ENCODE data around the gene MCU.

The MCU gene

GRCh38 chr10:72818076-72818475 is 126.1 kb downstream of the MCU start:
- in situ Hi-C loops (cut with MboI; ENCODE audit: low sequenced_read_pairs): no loop called here
- no peaks in the 10 kb centered on the region for H3K27me3 ChIP-seq (ENCODE audit: low read depth)
- no peak for DNase-seq (ENCODE audit: low spot score in 2 of 2)
- H3K9me3 ChIP-seq: no peaks in the 10 kb centered on the region
- no peak overlapping the region for H3K4me3 ChIP-seq
- H3K4me1 ChIP-seq: no peaks in the 10 kb centered on the region
- H3K36me3 ChIP-seq (replicated peaks): no peaks in the 10 kb centered on the region

DNA sequence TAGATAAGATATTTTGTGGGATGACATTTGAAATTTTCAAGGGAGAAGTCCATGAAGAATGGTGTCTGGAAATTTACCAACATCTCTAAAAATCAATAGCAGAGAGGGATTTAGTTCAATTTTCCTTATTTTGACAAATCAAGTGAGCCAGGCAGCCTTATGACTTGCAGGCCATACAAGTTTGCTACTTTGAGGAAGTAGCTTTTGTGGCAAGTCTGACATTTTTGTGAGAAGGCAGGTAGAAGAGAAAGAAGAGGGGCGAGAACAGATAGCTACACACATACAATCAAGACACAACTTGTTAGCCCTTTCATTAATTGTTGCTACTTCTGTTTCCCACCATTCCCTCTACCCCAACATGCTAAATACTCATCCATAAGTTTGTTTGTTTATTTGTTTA is 127.1 kb downstream of the MCU start:
- no peaks in the 10 kb centered on the region for H3K9me3 ChIP-seq
- no peak for DNase-seq (ENCODE audit: low spot score in 2 of 2)
- in situ Hi-C loops (cut with MboI; ENCODE audit: low sequenced_read_pairs): no loop called here

DNA sequence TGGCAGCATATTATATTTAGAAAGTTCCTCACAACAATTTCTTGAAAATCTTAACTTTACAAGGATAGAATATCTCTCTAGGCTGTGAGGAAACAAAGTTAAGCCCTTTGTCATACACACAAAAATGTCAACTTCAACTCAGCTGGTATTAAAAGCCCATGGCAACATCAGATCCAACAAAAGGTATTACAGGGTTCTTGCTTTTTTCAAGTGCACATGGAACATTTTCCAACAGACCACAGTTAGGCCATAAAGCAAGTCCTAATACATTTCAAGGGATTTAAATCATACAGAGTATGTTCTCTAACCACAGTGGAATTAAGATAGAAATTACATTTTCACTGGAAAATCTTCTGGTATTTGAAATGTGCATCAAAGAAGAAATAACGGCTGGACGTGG is 129.7 kb downstream of the MCU start:
- in situ Hi-C loops (cut with MboI; ENCODE audit: low sequenced_read_pairs): no loop called here
- DNase-seq (ENCODE audit: low spot score in 2 of 2): no peak
- no peaks in the 10 kb centered on the region for H3K27me3 ChIP-seq (ENCODE audit: low read depth)
- no peaks in the 10 kb centered on the region for H3K9me3 ChIP-seq
- no peaks in the 10 kb centered on the region for H3K36me3 ChIP-seq (replicated peaks)
- no peaks in the 10 kb centered on the region for H3K4me1 ChIP-seq
- no peak overlapping the region for H3K4me3 ChIP-seq

More for the DNA sequence above, 127.1 kb downstream of the MCU start:
- Histone ChIP-seq H3K4me3 (no peak overlapping the region), H3K27me3 (ENCODE audit: low read depth) (no peaks in the 10 kb centered on the region), H3K36me3 (replicated peaks) (no peaks in the 10 kb centered on the region), H3K4me1 (no peaks in the 10 kb centered on the region)

DNA sequence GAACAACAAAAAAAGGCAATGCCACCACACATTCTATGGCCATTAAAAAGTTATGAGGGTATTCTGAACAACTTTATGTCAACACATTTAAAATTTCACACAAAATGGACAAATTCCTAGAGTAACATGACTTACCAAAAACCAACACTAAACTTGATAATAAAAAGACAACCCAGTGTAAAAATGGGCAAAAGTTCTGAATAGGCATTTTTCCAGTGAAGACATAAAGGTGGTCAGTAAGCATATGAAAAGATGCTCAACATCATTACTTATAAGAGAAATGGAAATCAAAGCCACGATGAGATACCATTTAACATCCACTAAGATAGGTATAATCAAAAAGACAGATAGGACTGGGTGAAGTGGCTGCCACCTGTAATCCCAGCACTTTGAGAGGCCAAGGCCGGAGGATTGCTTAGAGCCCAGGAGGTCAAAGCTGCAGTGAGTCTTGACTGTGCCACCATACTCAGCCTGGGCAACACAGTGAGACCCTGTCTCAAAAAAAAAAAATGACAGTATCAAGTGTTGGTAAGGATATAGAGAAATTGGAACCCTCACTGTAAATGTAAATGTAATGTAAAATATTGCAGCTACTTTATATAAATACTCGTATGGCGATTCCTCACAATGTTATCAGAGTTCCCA is 130.5 kb downstream of the MCU start:
- H3K4me3 ChIP-seq: no peak overlapping the region
- H3K36me3 ChIP-seq (replicated peaks): no peaks in the 10 kb centered on the region
- no peaks in the 10 kb centered on the region for H3K9me3 ChIP-seq
- no peaks in the 10 kb centered on the region for H3K27me3 ChIP-seq (ENCODE audit: low read depth)
- no peak for DNase-seq (ENCODE audit: low spot score in 2 of 2)
- H3K4me1 ChIP-seq: no peaks in the 10 kb centered on the region
- in situ Hi-C loops (cut with MboI; ENCODE audit: low sequenced_read_pairs): no loop called here

- no peaks in the 10 kb centered on the region for H3K36me3 ChIP-seq (replicated peaks)
- DNase-seq (ENCODE audit: low spot score in 2 of 2): no peak
- no peaks in the 10 kb centered on the region for H3K9me3 ChIP-seq
- in situ Hi-C loops (cut with MboI; ENCODE audit: low sequenced_read_pairs): no loop called here
- no peaks in the 10 kb centered on the region for H3K4me1 ChIP-seq
- no peak overlapping the region for H3K4me3 ChIP-seq
- H3K27me3 ChIP-seq (ENCODE audit: low read depth): no peaks in the 10 kb centered on the region
Measured at GRCh38 chr10:72825163-72825562, 133.2 kb downstream of the MCU start.

- Histone ChIP-seq H3K9me3 (no peaks in the 10 kb centered on the region), H3K27me3 (ENCODE audit: low read depth) (no peaks in the 10 kb centered on the region), H3K36me3 (replicated peaks) (no peaks in the 10 kb centered on the region), H3K4me1 (no peaks in the 10 kb centered on the region), H3K4me3 (no peak overlapping the region)
- DNase-seq (ENCODE audit: low spot score in 2 of 2): no peak
- in situ Hi-C loops (cut with MboI; ENCODE audit: low sequenced_read_pairs): no loop called here
Measured at GRCh38 chr10:72826346-72826745, 134.4 kb downstream of the MCU start.

- H3K4me1 ChIP-seq: no peaks in the 10 kb centered on the region
- H3K4me3 ChIP-seq: no peak overlapping the region
- DNase-seq (ENCODE audit: low spot score in 2 of 2): no peak
- no peaks in the 10 kb centered on the region for H3K36me3 ChIP-seq (replicated peaks)
- in situ Hi-C loops (cut with MboI; ENCODE audit: low sequenced_read_pairs): no loop called here
- H3K9me3 ChIP-seq: no peaks in the 10 kb centered on the region
- no peaks in the 10 kb centered on the region for H3K27me3 ChIP-seq (ENCODE audit: low read depth)
Measured at GRCh38 chr10:72828294-72828693, 136.4 kb downstream of the MCU start.

DNA sequence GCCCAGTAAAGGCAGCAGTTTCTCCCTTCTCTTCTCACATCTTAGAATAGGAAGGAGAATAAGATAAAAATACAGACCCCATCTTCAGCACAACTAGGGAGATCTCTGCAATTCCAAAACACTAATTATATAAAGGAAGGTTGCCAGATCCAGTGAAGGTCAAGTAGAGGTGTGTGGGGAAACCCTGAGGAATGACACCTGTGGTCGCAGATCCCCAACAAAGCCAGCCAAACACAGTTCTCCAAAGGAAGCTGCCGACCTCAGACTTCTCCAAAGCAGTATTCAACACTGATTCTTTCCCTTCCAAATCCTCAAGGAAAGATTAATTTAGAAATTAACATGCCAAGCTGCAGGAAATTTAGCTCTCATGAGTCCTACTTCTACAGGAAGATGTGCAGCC is 138.7 kb downstream of the MCU start:
- Histone ChIP-seq H3K9me3 (no peaks in the 10 kb centered on the region), H3K4me1 (no peaks in the 10 kb centered on the region), H3K36me3 (replicated peaks) (no peaks in the 10 kb centered on the region), H3K27me3 (ENCODE audit: low read depth) (no peaks in the 10 kb centered on the region), H3K4me3 (no peak overlapping the region)
- in situ Hi-C loops (cut with MboI; ENCODE audit: low sequenced_read_pairs): loop anchor here (5.0 kb wide), 1 partner anchor 463 kb away; no protein-coding TSS in a partner anchor
- DNase-seq (ENCODE audit: low spot score in 2 of 2): no peak

DNA sequence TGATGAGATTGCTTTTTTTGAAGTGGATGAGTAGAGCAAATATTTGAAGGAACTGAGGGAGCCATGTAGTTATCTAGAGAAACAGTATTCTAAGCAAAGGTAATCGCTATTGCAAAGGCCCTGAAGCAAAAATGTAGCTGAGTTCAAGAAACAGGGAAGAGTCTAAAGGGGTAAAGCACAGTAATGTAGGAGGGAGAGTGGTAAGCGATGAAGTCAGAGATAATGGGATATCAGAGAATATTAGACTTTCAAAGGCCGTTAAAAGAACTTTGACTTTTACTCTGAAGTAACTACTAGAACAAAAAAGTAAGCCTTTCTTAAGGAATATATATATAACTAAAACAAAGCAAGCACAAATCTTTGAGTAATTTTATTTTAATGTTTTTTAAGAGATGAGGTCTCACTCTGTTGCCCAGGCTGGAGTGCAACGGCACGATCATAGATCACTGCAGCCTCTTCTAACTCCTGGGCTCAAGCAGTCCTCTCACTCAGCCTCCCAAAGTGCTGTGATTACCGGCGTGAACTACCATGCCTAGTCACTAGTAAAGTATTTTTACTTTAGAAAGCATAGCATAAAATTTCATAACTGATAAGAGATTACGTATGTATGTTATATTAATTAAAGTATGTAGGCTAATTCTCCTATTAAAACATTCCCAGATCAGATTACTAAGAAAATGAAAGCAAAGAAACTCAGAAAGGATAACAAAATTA is 139.9 kb downstream of the MCU start:
- H3K36me3 ChIP-seq (replicated peaks): no peaks in the 10 kb centered on the region
- no peak for DNase-seq (ENCODE audit: low spot score in 2 of 2)
- H3K4me1 ChIP-seq: no peaks in the 10 kb centered on the region
- in situ Hi-C loops (cut with MboI; ENCODE audit: low sequenced_read_pairs): loop anchor here (5.0 kb wide), 1 partner anchor 465 kb away; no protein-coding TSS in a partner anchor
- H3K27me3 ChIP-seq (ENCODE audit: low read depth): no peaks in the 10 kb centered on the region
- H3K9me3 ChIP-seq: no peaks in the 10 kb centered on the region
- H3K4me3 ChIP-seq: no peak overlapping the region

DNA sequence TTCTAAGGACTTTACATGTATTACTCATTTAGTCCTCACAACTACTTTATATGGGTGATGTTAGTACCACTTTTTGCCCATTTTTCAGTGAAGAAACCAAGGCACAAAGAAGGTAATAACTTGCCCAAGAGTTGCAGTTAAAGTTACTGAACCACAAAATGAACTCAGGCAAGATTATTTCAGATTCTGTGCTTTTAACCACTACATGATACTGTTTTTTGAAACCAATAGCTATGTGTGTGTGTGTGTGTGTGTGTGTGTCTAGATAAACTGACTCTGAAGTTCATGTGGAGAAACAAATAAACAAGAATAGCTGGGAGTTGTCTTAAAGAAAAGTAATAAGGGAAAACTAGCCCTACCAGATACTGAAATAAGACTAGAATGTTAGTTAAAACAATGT is 140.8 kb downstream of the MCU start:
- Histone ChIP-seq H3K4me1 (no peaks in the 10 kb centered on the region), H3K4me3 (no peak overlapping the region), H3K27me3 (ENCODE audit: low read depth) (no peaks in the 10 kb centered on the region), H3K9me3 (no peaks in the 10 kb centered on the region), H3K36me3 (replicated peaks) (no peaks in the 10 kb centered on the region)
- no peak for DNase-seq (ENCODE audit: low spot score in 2 of 2)
- in situ Hi-C loops (cut with MboI; ENCODE audit: low sequenced_read_pairs): loop anchor here (5.0 kb wide), 1 partner anchor 465 kb away; no protein-coding TSS in a partner anchor

DNA sequence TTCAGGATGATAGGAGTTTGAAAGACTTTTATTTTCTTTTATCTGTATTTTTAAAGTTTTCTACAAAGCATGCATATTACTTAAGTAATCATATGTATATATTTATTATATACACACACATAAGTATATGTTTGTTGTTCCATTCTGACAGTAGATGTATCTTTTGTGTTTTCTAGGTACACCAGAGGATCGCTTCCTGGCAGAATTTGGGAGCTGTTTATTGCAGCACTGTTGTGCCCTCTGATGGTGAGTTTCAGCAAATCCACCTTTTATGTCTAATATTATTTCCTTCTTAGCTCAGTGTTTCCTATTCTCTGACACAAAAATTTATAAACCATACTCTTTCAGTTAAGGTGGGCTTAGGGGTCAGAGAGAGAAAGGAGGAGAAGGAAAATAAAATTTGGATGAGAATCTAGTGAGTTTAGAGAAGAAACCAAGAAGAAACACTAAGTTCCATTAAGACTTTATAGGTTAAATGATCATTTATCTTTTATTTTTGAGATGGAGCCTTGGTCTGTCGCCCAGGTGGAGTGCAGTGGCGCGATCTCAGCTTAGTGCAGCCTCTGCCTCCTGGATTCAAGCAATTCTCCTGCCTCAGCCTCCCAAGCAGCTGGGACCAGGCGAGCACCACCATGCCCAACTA is 142.4 kb downstream of the MCU start:
- Histone ChIP-seq H3K9me3 (no peaks in the 10 kb centered on the region), H3K4me1 (no peaks in the 10 kb centered on the region), H3K36me3 (replicated peaks) (no peaks in the 10 kb centered on the region), H3K27me3 (ENCODE audit: low read depth) (no peaks in the 10 kb centered on the region), H3K4me3 (no peak overlapping the region)
- DNase-seq (ENCODE audit: low spot score in 2 of 2): peak; percentile 42 to 61
- in situ Hi-C loops (cut with MboI; ENCODE audit: low sequenced_read_pairs): loop anchor here (5.0 kb wide), 1 partner anchor 467 kb away; no protein-coding TSS in a partner anchor

DNA sequence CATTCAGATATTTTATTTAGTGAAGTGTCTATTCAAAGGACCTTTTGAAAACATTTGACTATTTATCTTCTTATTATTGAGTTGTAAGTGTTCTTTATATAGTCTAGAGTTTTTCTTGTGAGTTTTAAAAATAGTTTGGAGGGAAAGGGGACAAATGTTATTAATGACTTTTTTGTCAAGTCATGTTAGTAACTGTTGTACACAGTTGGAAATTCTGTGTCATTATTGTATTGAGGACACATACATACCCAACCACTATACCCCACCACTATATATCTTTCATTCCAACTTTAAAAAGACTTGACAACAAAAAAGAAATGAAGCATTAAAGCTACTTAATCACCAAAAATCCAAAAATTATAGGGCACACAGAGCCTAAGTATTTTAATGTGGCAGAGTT is 148.4 kb downstream of the MCU start:
- no peak for DNase-seq (ENCODE audit: low spot score in 2 of 2)
- in situ Hi-C loops (cut with MboI; ENCODE audit: low sequenced_read_pairs): no loop called here
- no peaks in the 10 kb centered on the region for H3K27me3 ChIP-seq (ENCODE audit: low read depth)

DNA sequence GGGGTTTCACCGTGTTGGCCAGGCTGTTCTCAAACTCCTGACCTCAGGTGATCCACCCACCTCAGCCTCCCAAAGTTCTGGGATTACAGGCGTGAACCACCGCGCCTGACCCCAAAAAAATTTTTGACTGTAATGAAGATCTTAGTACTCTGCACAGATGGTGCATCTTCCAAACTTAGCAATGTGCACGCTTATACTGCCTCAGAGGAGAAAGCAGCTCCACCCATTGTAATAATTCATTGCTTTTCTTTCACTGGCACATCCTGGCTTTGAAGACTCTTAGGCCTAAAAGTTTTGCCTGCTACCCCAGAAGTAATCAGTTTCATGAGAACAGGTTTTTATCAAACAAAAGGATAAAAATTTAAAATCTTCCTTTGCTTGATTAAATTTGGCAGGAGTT is 149.5 kb downstream of the MCU start:
- no peaks in the 10 kb centered on the region for H3K9me3 ChIP-seq
- H3K27me3 ChIP-seq (ENCODE audit: low read depth): no peaks in the 10 kb centered on the region
- H3K4me3 ChIP-seq: no peak overlapping the region
- no peaks in the 10 kb centered on the region for H3K4me1 ChIP-seq
- DNase-seq (ENCODE audit: low spot score in 2 of 2): no peak
- H3K36me3 ChIP-seq (replicated peaks): no peaks in the 10 kb centered on the region
- in situ Hi-C loops (cut with MboI; ENCODE audit: low sequenced_read_pairs): no loop called here

More for the DNA sequence above, 148.4 kb downstream of the MCU start:
- Histone ChIP-seq H3K4me1 (no peaks in the 10 kb centered on the region), H3K36me3 (replicated peaks) (no peaks in the 10 kb centered on the region), H3K4me3 (no peak overlapping the region), H3K9me3 (no peaks in the 10 kb centered on the region)

DNA sequence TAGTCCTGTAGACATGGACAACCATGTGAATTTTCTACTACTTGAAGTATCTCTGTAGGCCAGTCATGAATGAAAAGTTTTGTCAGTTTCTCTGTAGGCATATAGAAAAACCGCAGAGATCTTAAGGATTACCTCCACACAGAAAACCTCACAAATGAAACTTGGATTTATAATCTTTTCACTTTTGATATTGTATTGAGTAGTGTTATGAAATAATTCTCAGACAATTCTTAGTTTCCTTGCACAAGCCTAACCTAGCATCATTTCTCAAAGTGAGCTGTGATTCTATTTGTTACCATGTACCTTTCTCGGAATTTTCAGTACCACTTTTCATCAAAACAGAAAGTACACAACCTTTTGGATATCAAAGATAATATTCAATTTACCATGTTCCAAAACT is 150.2 kb downstream of the MCU start:
- no peak for DNase-seq (ENCODE audit: low spot score in 2 of 2)
- Histone ChIP-seq H3K9me3 (no peaks in the 10 kb centered on the region), H3K27me3 (ENCODE audit: low read depth) (no peaks in the 10 kb centered on the region), H3K4me1 (no peaks in the 10 kb centered on the region), H3K4me3 (no peak overlapping the region), H3K36me3 (replicated peaks) (no peaks in the 10 kb centered on the region)
- in situ Hi-C loops (cut with MboI; ENCODE audit: low sequenced_read_pairs): no loop called here

Data from HAP-1 (cell line).